Transverse colon (tissue), 4 donors: ENCODE results near the gene ARL8B.

ENCODE experiments used
- EP300 ChIP-seq: sonication (generic); formaldehyde crosslinking; IDR thresholded peaks from one replicate; pipeline ENCODE4 v1.6.1; 2017; ENCODE audit warnings: antibody characterized with exemption, low read depth
- POLR2A ChIP-seq: fragments of 450-650 bp; IDR thresholded peaks from one replicate; pipeline ENCODE4 v1.6.1; 2016; ENCODE audit warnings: antibody characterized with exemption, mild to moderate bottlenecking, moderate library complexity
- POLR2AphosphoS5 ChIP-seq, 3 donors: sonication (generic); formaldehyde crosslinking; IDR thresholded peaks; one replicate each; pipeline ENCODE4 v1.6.1; 2016; ENCODE audit warnings: antibody characterized with exemption in 3 of 3
- TF ChIP-seq, protein P1 (sequence below), 5 experiments: fragments of 200-600 bp in 3 of 5; fragments of 450-650 bp in 2 of 5; sonication (generic) in 3 of 5; IDR thresholded peaks; 1 replicate in 2 of 5; 2 replicates in 3 of 5; pipeline ENCODE4 v1.5.1; 2016 to 2017; ENCODE audit warnings: antibody characterized with exemption in 5 of 5, inconsistent platforms in 3 of 5, mild to moderate bottlenecking in 2 of 5, moderate library complexity in 1 of 5

DNA sequence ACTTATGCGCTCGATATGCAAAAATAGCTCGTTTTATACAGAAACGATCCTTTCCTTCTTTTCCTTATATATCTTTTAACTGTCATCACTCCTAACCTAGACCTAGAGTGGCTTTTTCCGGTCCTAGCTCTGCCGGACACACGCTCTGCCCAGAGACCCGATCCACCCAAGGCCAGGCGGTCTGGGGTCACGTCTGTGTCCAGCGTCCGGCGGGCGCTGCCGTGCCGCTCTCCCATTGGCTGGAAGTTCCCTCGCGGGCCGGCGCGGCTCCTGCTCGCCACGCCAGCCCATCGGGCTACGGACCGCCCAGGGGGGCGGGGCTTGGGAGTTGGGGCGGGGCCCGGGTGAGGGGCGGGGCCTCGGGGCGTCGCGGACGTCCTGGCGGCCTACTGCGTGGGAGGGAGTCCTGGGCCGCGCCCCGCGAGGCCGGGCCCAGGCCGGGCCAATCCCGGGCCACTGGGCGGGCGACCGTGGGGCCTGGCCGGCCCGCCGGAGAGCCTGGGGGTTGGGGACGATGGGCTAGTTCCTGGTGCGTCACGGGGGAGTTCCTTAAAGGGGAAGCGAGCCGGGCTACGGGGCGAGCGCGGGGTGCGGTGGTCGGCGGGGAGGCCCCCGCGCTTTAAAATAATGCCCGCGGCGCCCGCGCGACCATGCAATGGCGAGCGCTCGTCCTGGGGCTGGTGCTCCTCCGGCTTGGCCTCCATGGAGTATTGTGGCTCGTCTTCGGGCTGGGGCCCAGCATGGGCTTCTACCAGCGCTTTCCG lies 65.2 kb downstream of the ARL8B start, which contains the start of gene EDEM1:
- TF ChIP-seq POLR2A: peak; percentile 84
- TF ChIP-seq, protein P1, sequence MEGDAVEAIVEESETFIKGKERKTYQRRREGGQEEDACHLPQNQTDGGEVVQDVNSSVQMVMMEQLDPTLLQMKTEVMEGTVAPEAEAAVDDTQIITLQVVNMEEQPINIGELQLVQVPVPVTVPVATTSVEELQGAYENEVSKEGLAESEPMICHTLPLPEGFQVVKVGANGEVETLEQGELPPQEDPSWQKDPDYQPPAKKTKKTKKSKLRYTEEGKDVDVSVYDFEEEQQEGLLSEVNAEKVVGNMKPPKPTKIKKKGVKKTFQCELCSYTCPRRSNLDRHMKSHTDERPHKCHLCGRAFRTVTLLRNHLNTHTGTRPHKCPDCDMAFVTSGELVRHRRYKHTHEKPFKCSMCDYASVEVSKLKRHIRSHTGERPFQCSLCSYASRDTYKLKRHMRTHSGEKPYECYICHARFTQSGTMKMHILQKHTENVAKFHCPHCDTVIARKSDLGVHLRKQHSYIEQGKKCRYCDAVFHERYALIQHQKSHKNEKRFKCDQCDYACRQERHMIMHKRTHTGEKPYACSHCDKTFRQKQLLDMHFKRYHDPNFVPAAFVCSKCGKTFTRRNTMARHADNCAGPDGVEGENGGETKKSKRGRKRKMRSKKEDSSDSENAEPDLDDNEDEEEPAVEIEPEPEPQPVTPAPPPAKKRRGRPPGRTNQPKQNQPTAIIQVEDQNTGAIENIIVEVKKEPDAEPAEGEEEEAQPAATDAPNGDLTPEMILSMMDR (IDR thresholded peaks at IDR 0.05): no peak
- TF ChIP-seq EP300: no peak
- TF ChIP-seq POLR2AphosphoS5 (IDR thresholded peaks at IDR 0.05): peak; percentile 81 to 85 (median 84)
